NCI-H510A (cell line): ENCODE results near the gene SESN1.

Source experiments
- DNase-seq: peaks from one replicate; lab custom pipeline; 2025; lab: John Stamatoyannopoulos, UW

The SESN1 gene

GRCh38 chr6:108959972-108960582, 134.6 kb downstream of the SESN1 start:
- no peak for DNase-seq

- DNase-seq = no peak
Observed at GRCh38 chr6:108958900-108959770, 135.5 kb downstream of the SESN1 start.

- DNase-seq = no peak
Observed at GRCh38 chr6:108957221-108957620, 137.4 kb downstream of the SESN1 start.

- no peak for DNase-seq
Observed at GRCh38 chr6:108955329-108955949, 139.2 kb downstream of the SESN1 start.

GRCh38 chr6:108953681-108954080, 141.0 kb downstream of the SESN1 start:
- DNase-seq = no peak

- DNase-seq = no peak
Observed at GRCh38 chr6:108952776-108953486, 141.7 kb downstream of the SESN1 start.

- no peak for DNase-seq
Observed at GRCh38 chr6:108951351-108951953, 143.2 kb downstream of the SESN1 start.

- DNase-seq = no peak
Observed at GRCh38 chr6:108948181-108948661, 146.4 kb downstream of the SESN1 start.

GRCh38 chr6:108947114-108947854, 147.4 kb downstream of the SESN1 start:
- DNase-seq = no peak

GRCh38 chr6:108946695-108947094, 148.0 kb downstream of the SESN1 start:
- no peak for DNase-seq

GRCh38 chr6:108945681-108946159, 148.9 kb downstream of the SESN1 start:
- no peak for DNase-seq

GRCh38 chr6:108944707-108945680, 149.7 kb downstream of the SESN1 start:
- no peak for DNase-seq

GRCh38 chr6:108944071-108944470, 150.6 kb downstream of the SESN1 start:
- no peak for DNase-seq

- no peak for DNase-seq
Observed at GRCh38 chr6:108942556-108943492, 151.8 kb downstream of the SESN1 start.

GRCh38 chr6:108941859-108942258, 152.8 kb downstream of the SESN1 start:
- DNase-seq = no peak

- DNase-seq = no peak
Observed at GRCh38 chr6:108941281-108941680, 153.4 kb downstream of the SESN1 start.

- no peak for DNase-seq
Observed at GRCh38 chr6:108940741-108941140, 153.9 kb downstream of the SESN1 start.

GRCh38 chr6:108937170-108937569, 157.5 kb downstream of the SESN1 start:
- DNase-seq = no peak
